IMR-90 (cell line): Measurements from ENCODE around the gene TSPAN4. TPM values are rescaled to one million over a fixed set of nuclear protein-coding genes. Genes with fewer than 3 reads are reported as not detected.

Experiments
- ATAC-seq: fragments of 200-7000 bp; cut with Tn5 transposase; 2 replicates; pipeline ENCODE4 v1.9.1; 2020; ENCODE audit warnings: low read depth, mild to moderate bottlenecking, moderate library complexity
- BruUV-seq: library from RNA; stranded (reverse); fragments of 400-500 nt; replicated peaks from 2 replicates; lab custom pipeline; 2021; lab: Mats Ljungman, UMichigan
- CTCF ChIA-PET: fragments of 300-600 bp; formaldehyde crosslinking; extraction: SDS; loops from one replicate; lab custom pipeline; 2021; ENCODE audit warnings: antibody characterized with exemption; lab: Yijun Ruan, JAX
- POLR2A ChIA-PET: fragments of 300-600 bp; sonication (Branson Sonifier 250); formaldehyde crosslinking; loops from one replicate; lab custom pipeline; 2022; ENCODE audit warnings: antibody characterized with exemption; ENCODE audit not compliant: unreplicated experiment; lab: Charles Lee
- DNase-seq: peaks from one replicate; pipeline ENCODE4 v3.0.0; 2013
- H2AFZ ChIP-seq: replicated peaks from 2 replicates; pipeline ENCODE3; 2013; ENCODE audit warnings: low read length, mild to moderate bottlenecking; ENCODE audit not compliant: poor library complexity
- H2AK5ac ChIP-seq: 2 replicates; pipeline ENCODE4 v1.6.1; 2013; ENCODE audit warnings: low read depth, low read length, inconsistent platforms
- H2AK9ac ChIP-seq: replicated peaks from 2 replicates; pipeline ENCODE3; 2013; ENCODE audit warnings: mild to moderate bottlenecking, low read depth, low read length, moderate library complexity; ENCODE audit not compliant: poor library complexity
- H2BK120ac ChIP-seq: 2 replicates; pipeline ENCODE4 v1.6.1; 2013; ENCODE audit warnings: low read depth, low read length, inconsistent platforms
- H2BK15ac ChIP-seq: 3 replicates; pipeline ENCODE4 v1.6.1; 2013; ENCODE audit warnings: low read depth, low read length, inconsistent platforms
- H2BK20ac ChIP-seq: 2 replicates; pipeline ENCODE4 v1.6.1; 2013; ENCODE audit warnings: low read depth, mild to moderate bottlenecking, inconsistent platforms, low read length, moderate library complexity
- H2BK5ac ChIP-seq: 2 replicates; pipeline ENCODE4 v1.6.1; 2013; ENCODE audit warnings: mild to moderate bottlenecking, low read depth, low read length, inconsistent platforms; ENCODE audit not compliant: poor library complexity, severe bottlenecking
- H3K14ac ChIP-seq: replicated peaks from 2 replicates; pipeline ENCODE4 v1.6.1; 2013; ENCODE audit warnings: low read depth, low read length, inconsistent platforms
- H3K18ac ChIP-seq: 2 replicates; pipeline ENCODE4 v1.6.1; 2013; ENCODE audit warnings: low read depth, low read length, control low read depth
- H3K23ac ChIP-seq: 2 replicates; pipeline ENCODE4 v1.6.1; 2013; ENCODE audit warnings: low read depth, low read length, inconsistent platforms
- H3K27ac ChIP-seq: 2 replicates; pipeline ENCODE4 v1.5.1; 2013; ENCODE audit warnings: mild to moderate bottlenecking, control low read depth, low read length; ENCODE audit not compliant: insufficient read depth
- H3K27me3 ChIP-seq: 2 replicates; pipeline ENCODE4 v1.6.1; 2013; ENCODE audit warnings: low read length; ENCODE audit not compliant: control insufficient read depth, insufficient read depth
- H3K36me3 ChIP-seq: 2 replicates; pipeline ENCODE4 v1.6.1; 2013; ENCODE audit warnings: low read length, mixed read lengths; ENCODE audit not compliant: control insufficient read depth, insufficient read depth
- H3K4ac ChIP-seq: 2 replicates; pipeline ENCODE4 v1.6.1; 2013; ENCODE audit warnings: low read depth, low read length, inconsistent platforms
- H3K4me1 ChIP-seq: 2 replicates; pipeline ENCODE4 v1.6.1; 2013; ENCODE audit warnings: low read length, mixed read lengths; ENCODE audit not compliant: control insufficient read depth, insufficient read depth
- H3K4me2 ChIP-seq: 2 replicates; pipeline ENCODE4 v1.6.1; 2013; ENCODE audit warnings: low read depth, mild to moderate bottlenecking, control low read depth, low read length, moderate library complexity
- H3K4me3 ChIP-seq: 2 replicates; pipeline ENCODE4 v1.5.1; 2013; ENCODE audit warnings: low read depth, mild to moderate bottlenecking, control low read depth, low read length, moderate library complexity; ENCODE audit not compliant: insufficient read depth
- H3K56ac ChIP-seq: 2 replicates; pipeline ENCODE4 v1.6.1; 2013; ENCODE audit warnings: low read length, inconsistent platforms; ENCODE audit not compliant: insufficient read depth; ENCODE audit errors: extremely low read depth
- H3K79me1 ChIP-seq, 2 experiments: 2 replicates each; pipeline ENCODE4 v1.6.1; 2013; ENCODE audit warnings: low read length in 2 of 2, inconsistent platforms in 1 of 2, low read depth in 1 of 2
- H3K9ac ChIP-seq: 2 replicates; pipeline ENCODE4 v1.6.1; 2013; ENCODE audit warnings: low read depth, low read length, control low read depth
- H3K9me1 ChIP-seq: 2 replicates; pipeline ENCODE4 v1.6.1; 2013; ENCODE audit warnings: low read length, inconsistent platforms; ENCODE audit not compliant: insufficient read depth
- H3K9me3 ChIP-seq: 2 replicates; pipeline ENCODE4 v1.6.1; 2013; ENCODE audit warnings: low read length; ENCODE audit not compliant: control insufficient read depth, insufficient read depth
- H4K20me1 ChIP-seq: 2 replicates; pipeline ENCODE4 v1.6.1; 2013; ENCODE audit warnings: low read length, inconsistent platforms; ENCODE audit not compliant: insufficient read depth
- H4K5ac ChIP-seq: 2 replicates; pipeline ENCODE4 v1.6.1; 2013; ENCODE audit warnings: mild to moderate bottlenecking, low read depth, low read length, control low read depth
- H4K8ac ChIP-seq, 2 experiments: 2 replicates each; pipeline ENCODE4 v1.6.1; 2013; ENCODE audit warnings: low read depth in 2 of 2, low read length in 2 of 2, control low read depth in 1 of 2, inconsistent platforms in 1 of 2
- H4K91ac ChIP-seq: 2 replicates; pipeline ENCODE4 v1.6.1; 2013; ENCODE audit warnings: low read depth, low read length, inconsistent platforms; ENCODE audit not compliant: insufficient read depth
- BHLHE40 ChIP-seq: fragments of 150-350 bp; IDR thresholded peaks from 2 replicates; pipeline ENCODE4 v1.6.1; 2016; ENCODE audit warnings: mild to moderate bottlenecking, low read depth, low read length
- CHD1 ChIP-seq: IDR thresholded peaks from 2 replicates; pipeline ENCODE4 v1.6.1; 2012; ENCODE audit warnings: low read depth, low read length, improper control_type of control experiment
- FOS ChIP-seq: fragments of 150-350 bp; IDR thresholded peaks from 2 replicates; pipeline ENCODE4 v1.6.1; 2016; ENCODE audit warnings: low read depth, low read length
- MAZ ChIP-seq: IDR thresholded peaks from 2 replicates; pipeline ENCODE4 v1.6.1; 2012; ENCODE audit warnings: low read depth, mild to moderate bottlenecking, low read length, improper control_type of control experiment, moderate library complexity, borderline replicate concordance
- MXI1 ChIP-seq: IDR thresholded peaks from 2 replicates; pipeline ENCODE4 v1.6.1; 2012; ENCODE audit warnings: low read depth, mild to moderate bottlenecking, low read length, moderate library complexity, borderline replicate concordance
- NFE2L2 ChIP-seq: fragments of 150-350 bp; IDR thresholded peaks from 2 replicates; pipeline ENCODE4 v1.6.1; 2016; ENCODE audit warnings: low read depth, mild to moderate bottlenecking, low read length
- POLR2A ChIP-seq: IDR thresholded peaks from 2 replicates; pipeline ENCODE4 v1.6.1; 2012; ENCODE audit warnings: mild to moderate bottlenecking, low read depth, low read length
- RFX5 ChIP-seq: IDR thresholded peaks from 2 replicates; pipeline ENCODE4 v1.8.0; 2012; ENCODE audit warnings: low read depth, mild to moderate bottlenecking, low read length, moderate library complexity
- WGBS, 2 experiments: methylation state at CpG; one replicate each; pipeline versions ENCODE4 v1.1.5 to v1.1.7; 2013; ENCODE audit warnings: missing lambda C conversion rate in 2 of 2; ENCODE audit not compliant: insufficient read length in 1 of 2; ENCODE audit errors: extremely low coverage in 2 of 2; 5-methylcytosine and 5-hydroxymethylcytosine counted together
- dilution Hi-C: fragments of 300-500 bp; cut with HindIII; formaldehyde crosslinking; loops from one replicate; pipeline ENCODE4 v1.14.3; 2018; ENCODE audit warnings: low sequenced_read_pairs; ENCODE audit not compliant: unreplicated experiment
- in situ Hi-C: fragments of 300-500 bp; cut with MboI; formaldehyde crosslinking; loops from 3 replicates; pipeline ENCODE4 v1.14.3; 2019; ENCODE audit warnings: low sequenced_read_pairs, inconsistent platforms, mixed read lengths
- intact Hi-C: fragments of 100-400 bp; cut with micrococcal nuclease; formaldehyde crosslinking; loops from 2 replicates; pipeline ENCODE4 v1.10.0; 2022
- polyA plus RNA-seq, 3 experiments: library from polyadenylated mRNA; depleted of rRNA; stranded (reverse); fragments of >200 nt; gene quantifications; 2 replicates each; pipeline ENCODE4 v1.2.3, GENCODE V29; 2012; ENCODE audit warnings: low replicate concordance in 1 of 3
- total RNA-seq: library from RNA; depleted of rRNA; stranded (reverse); fragments of >200 nt; gene quantifications from 2 replicates; pipeline ENCODE4 v1.2.3, GENCODE V29; 2012
- TF ChIP-seq, protein P1 (sequence below): fragments of 150-350 bp; IDR thresholded peaks from 2 replicates; pipeline ENCODE4 v1.6.1; 2016; ENCODE audit warnings: low read depth, mild to moderate bottlenecking, low read length, moderate library complexity, borderline replicate concordance
- TF ChIP-seq, protein P2 (sequence below): fragments of 150-350 bp; IDR thresholded peaks from 2 replicates; pipeline ENCODE4 v1.6.1; 2017; ENCODE audit warnings: mild to moderate bottlenecking, antibody characterized with exemption, low read length, low read depth

Gene TSPAN4
- total and polyA plus RNA-seq, 2 of the 4 experiments (the other 2 are of a cell fraction): 161 to 293 TPM

DNA sequence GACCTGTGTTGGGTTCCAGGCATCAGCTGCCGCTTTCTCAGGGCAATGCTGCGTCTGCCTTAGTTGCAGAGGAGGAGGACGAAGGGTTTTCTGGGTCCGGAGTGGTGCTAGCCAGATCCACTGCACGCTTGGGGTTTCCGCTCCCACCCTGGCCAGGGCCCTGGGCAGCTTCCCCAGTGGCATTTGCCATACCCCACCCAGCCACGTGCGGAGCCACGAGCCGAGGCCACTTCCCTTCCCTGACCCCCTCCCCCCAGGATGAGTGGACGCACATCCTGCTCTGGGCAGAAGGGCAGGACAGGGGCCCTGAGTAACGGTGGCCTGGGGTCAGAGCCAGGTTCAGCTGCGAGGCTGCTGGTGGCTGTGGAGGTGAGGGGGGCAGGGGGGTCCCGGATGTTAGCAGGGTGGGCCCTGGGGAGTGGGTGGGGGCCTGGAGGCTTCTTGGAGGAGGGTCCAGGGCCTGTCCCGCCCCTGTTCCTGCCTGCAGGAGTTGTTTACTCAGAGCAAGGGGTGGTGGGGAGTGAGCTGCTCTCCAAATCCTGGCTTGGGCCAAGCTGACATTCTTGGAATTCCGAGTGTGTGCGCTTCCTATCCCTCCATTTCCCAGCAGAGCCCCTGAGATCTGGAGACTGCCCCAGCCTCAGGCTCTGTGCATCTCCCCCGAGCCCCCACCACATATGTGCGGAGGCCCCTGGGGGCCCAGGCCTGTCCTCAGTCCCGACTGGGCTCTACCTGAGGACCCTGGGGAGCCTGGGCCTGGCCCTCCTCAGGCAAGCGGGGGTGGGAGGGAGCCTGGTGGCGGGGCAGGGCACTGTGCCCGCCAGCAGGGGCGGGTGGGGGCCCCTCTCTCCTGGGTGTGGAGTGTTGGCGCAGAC, 1.4 kb downstream of the TSPAN4 start:
- Histone ChIP-seq H4K5ac (peak overlapping the region; percentile 85), H3K4me3 (peak overlapping the region; percentile 98)
- CTCF ChIA-PET: no interaction called here

More for the DNA sequence above, 1.4 kb downstream of the TSPAN4 start:
- BruUV-seq: no TSS peak
- Histone ChIP-seq H3K9me3 (no peaks in the 10 kb centered on the region), H3K27ac (peak overlapping the region; percentile 98), H3K4ac (peak overlapping the region; percentile 96), H4K8ac (peak overlapping the region; percentile 77 to 91), H2BK15ac (peak overlapping the region; percentile 35; the same call in 2 of the 3 replicates), H3K18ac (peak overlapping the region; percentile 90), H3K4me2 (peak overlapping the region; percentile 92), H3K79me1 (peaks cover 27 to 72% of the 10 kb centered on the region in 2 experiments; a peak in 3 of 4 replicates), H3K14ac (peak overlapping the region; percentile 99), H3K36me3 (peaks cover 23% of the 10 kb centered on the region), H3K9me1 (peaks cover 19% of the 10 kb centered on the region), H4K20me1 (peaks cover 48% of the 10 kb centered on the region), H2AK5ac (peak overlapping the region; percentile 100), H3K9ac (peak overlapping the region; percentile 80), H3K27me3 (no peaks in the 10 kb centered on the region), H2BK120ac (peak overlapping the region; percentile 95), H2AFZ (peak overlapping the region; percentile 79), H3K23ac (peak overlapping the region; percentile 80), H2BK5ac (peak overlapping the region; percentile 100), H2AK9ac (peak overlapping the region; percentile 100), H4K91ac (peak overlapping the region; percentile 96), H3K4me1 (peaks cover 38% of the 10 kb centered on the region), H3K56ac (peak overlapping the region; percentile 92), H2BK20ac (peak overlapping the region; percentile 60; the same call in 1 of the 2 replicates)
- TF ChIP-seq NFE2L2: no peak
- TF ChIP-seq BHLHE40: peak; percentile 91
- TF ChIP-seq CHD1: no peak
- TF ChIP-seq, protein P1, sequence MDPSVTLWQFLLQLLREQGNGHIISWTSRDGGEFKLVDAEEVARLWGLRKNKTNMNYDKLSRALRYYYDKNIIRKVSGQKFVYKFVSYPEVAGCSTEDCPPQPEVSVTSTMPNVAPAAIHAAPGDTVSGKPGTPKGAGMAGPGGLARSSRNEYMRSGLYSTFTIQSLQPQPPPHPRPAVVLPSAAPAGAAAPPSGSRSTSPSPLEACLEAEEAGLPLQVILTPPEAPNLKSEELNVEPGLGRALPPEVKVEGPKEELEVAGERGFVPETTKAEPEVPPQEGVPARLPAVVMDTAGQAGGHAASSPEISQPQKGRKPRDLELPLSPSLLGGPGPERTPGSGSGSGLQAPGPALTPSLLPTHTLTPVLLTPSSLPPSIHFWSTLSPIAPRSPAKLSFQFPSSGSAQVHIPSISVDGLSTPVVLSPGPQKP: no peak
- TF ChIP-seq, protein P2, sequence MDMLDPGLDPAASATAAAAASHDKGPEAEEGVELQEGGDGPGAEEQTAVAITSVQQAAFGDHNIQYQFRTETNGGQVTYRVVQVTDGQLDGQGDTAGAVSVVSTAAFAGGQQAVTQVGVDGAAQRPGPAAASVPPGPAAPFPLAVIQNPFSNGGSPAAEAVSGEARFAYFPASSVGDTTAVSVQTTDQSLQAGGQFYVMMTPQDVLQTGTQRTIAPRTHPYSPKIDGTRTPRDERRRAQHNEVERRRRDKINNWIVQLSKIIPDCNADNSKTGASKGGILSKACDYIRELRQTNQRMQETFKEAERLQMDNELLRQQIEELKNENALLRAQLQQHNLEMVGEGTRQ: peak; percentile 63; the same call in 1 of the 2 replicates
- TF ChIP-seq MXI1: peak; percentile 88
- TF ChIP-seq MAZ: peak; percentile 67; the same call in 1 of the 2 replicates
- TF ChIP-seq RFX5: no peak
- TF ChIP-seq POLR2A: peak; percentile 71
- peak; percentile 40; the same call in 1 of the 2 replicates for TF ChIP-seq FOS
- ATAC-seq (peak; percentile 54), DNase-seq (peak; percentile 90)
- WGBS, 2 experiments: 0% methylated on average over 8 of the region's 25 CpGs; no CpG with 5 or more reads in 1 of the 2 experiments
- intact Hi-C loops (loop anchor here (10.0 kb wide), 1 partner anchor 211 kb away; no protein-coding TSS in a partner anchor), in situ Hi-C loops (no loop called here), dilution Hi-C loops (no loop called here)
- POLR2A ChIA-PET: interaction anchor here (0.6 to 1.6 kb wide), 4 partner anchors 9 to 84 kb away, joined by 3 to 12 read pairs (median 4); partner anchors contain the start of gene CEND1
